Hepatic stellate cell (primary cell): ENCODE data around the gene BNIP5.

ENCODE experiments used
- DNase-seq: peaks from one replicate; pipeline ENCODE4 v3.0.0; 2011; ENCODE audit warnings: low spot score

Gene BNIP5, protein sequence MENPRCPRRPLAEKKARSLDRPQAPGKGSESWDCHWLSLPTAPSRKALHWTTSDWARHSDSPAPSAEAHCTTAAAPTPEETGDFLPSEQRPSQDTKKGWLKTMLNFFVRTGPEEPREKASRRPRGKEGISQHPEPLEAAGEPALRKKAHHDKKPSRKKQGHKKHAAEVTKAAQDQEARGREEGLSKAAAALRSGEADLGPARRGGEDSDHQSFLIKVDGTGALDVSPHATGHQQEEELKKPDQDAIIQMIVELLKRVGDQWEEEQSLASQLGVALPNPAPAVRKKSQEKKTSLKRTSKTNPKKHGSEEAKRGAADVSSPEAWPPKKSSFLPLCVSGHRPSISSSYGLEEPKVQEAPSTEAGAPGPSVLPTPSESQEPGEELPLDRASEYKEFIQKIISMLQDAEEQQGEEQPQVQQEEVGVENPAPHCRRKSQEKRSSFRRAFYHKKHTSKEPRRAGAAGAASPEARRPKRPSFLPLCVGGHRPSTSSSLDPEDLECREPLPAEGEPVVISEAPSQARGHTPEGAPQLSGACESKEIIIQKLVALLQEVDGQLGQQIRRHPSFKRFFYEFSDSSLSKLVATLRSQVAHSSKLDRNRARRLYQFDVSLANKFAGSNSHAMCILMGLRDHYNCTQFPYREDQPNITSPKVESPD

DNA sequence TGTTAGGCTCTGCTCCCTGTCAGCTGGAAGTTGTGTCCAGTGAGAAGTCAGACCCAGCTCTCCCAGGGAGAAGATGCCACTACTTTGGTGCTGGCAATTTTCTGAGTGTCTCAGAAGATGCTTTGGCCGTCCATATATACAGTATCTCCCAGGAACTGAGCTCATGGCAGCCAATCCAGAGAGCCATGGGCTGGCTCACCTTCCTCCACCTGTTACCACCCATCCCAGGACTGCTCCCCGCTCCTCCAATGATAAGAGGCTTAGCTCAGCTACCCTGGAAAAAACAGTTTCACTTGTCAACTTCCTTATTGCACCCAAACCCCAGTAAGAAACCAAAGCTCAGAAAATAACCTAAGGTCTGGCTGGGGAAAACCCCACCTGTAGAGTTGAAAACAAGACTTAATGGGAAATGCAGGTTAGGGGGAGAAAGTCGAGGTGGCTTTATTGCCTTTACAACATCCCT is at the start of gene BNIP5:
TSS of gene BNIP5 (minus strand) at position 110 of the 463 bp plus-strand sequence. CDS start 6,198 bp downstream, outside the sequence.
- no peak for DNase-seq

DNA sequence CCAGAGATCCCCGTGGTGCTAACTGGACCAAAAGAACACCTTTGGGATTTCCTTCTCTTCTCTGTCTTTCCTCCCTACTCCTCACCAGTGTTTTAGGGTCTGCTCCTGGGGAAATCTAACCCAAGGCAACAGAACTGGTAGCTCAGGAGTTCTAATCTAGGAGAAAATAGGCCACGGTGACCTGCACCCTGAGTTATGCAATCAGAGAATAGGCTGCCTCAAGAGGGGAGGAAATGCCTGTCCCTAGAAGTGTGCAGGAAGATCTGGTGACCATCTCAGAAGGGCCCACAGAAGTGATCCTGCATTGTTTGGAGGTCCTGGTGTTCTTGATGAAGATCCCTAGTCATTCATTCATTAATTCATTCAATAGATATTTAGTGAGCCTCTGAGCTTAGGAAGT is 47.4 kb upstream of the BNIP5 start:
- no peak for DNase-seq

GRCh38 chr6:36383606-36384005 is 46.9 kb upstream of the BNIP5 start:
- DNase-seq, result no peak

DNA sequence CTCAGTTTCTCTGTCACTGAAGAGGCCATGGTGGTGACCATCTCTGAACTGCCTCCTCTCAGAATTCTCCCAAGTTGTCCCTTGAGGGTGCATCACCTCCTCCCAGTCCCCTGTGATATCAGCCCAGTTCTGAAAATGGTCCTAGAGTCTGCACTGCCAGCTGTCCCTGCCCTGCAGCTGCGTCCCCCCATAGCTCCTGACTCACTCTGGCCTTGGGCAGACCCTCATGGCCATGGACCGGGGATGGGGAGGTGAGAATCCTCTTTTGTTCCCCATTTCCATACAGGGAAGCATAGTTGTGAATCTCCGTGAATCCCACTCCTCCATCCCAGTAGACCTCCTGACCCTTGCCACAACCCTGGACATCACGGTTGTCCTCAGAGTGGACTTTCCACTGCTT is 46.3 kb upstream of the BNIP5 start:
- no peak for DNase-seq

DNA sequence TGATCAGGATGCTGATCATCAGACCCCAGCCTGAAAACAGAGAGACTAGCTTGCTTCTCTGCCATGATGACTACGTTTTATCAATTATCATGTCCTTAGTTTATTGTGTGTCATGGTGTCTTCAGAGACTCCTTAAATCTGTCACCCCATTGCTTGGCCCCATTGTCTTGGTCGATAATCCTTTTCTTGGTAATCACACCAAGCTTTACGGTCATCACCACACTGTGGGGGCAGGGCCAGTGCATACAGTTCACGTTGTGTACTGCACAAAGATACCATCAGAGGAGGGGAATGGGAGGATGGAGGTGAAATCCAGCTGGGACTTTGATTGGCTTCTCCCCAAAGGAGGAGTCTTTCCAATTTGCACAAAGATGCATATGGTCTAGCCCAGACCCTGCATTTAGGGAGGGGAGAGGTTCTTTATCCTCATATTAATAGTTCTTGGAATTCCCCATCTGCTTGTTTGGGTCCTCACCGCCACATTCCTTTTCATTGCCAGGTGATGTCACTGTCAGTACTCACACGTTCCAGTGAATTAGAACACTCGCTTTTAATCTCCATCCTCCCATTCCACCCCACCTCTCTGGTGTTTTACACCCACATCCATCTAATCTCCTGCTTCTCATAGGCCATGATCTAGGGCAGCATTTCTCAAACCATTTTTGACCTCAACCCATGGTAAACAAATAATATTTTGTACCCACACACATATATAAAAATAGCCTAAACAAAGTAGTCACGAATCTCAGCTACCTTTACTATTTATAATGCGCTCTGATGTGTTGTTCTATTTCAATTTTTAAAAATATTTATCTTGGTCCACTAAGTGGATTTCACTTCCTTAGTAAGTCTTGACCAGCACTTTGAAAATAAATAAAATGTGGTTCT is 45.1 kb upstream of the BNIP5 start:
- no peak for DNase-seq

DNA sequence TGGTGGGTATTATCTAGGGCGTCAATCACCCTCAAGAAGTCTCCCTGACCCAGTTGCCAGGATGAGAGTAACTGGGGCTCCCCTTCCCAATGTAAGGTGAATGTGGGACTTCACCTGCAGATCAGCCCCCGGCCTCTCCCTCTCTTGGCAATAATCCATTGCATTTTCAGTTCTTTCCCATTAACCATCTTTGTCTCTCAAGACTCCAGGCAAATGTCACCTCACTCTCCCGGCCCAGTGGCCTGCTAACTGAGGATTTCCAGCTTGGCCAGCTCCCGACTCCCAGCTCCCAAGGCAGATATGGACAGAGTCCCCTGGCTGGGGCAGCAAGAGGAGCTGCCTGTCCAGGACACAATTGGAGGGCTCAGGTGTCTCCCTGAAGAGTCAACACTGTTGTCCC is 43.5 kb upstream of the BNIP5 start:
- DNase-seq, result no peak

DNA sequence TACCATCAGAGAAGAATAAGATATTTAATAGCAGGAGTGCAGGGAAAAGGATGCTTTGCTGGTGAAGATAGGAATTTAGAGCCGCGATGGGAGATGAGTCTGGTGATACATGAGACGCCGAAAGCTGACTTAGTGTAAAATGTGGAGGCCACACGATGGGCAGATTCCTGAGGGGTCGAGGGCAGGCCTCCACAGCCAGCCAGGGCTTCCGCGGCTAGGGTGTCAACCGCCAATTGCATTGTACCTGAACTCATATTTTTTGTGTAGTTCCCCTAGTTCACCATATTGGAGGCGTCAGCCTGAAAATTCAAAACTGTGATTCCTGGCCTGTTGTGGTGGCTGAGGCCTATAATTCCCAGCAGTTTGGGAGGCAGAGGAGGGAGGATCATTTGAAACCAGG is 42.2 kb upstream of the BNIP5 start:
- no peak for DNase-seq

- DNase-seq, result no peak
Measured at GRCh38 chr6:36378243-36378920, 41.7 kb upstream of the BNIP5 start.

- DNase-seq, result no peak
Measured at GRCh38 chr6:36377594-36377993, 40.9 kb upstream of the BNIP5 start.

GRCh38 chr6:36376742-36377141 is 40.1 kb upstream of the BNIP5 start:
- no peak for DNase-seq

GRCh38 chr6:36376183-36376582 is 39.5 kb upstream of the BNIP5 start:
- DNase-seq, result no peak

DNA sequence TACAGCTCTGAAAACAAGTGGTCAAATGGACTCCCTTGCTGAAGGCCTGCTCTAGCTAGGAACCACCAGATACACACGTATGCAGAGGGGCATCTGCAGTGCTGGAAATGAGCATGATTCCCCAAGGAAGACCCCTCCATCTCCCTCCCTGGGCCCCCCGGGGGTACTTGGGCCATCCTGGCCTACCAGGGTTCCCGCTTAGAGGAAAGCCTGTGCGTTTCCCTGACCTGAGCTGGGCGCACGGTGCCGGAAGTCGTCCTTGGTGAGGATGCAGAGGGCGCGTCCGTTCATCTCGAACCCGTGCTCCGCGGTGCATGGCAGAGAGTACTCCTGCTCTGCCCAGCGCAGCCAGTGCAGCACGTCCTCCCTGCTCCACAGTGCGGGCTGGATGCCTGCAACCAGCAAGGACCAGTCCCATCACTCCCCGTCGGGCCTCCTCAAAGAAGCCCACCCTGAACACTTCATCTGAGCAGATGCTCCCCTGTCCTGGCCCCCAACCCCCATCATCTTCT is 39.0 kb upstream of the BNIP5 start:
- no peak for DNase-seq

DNA sequence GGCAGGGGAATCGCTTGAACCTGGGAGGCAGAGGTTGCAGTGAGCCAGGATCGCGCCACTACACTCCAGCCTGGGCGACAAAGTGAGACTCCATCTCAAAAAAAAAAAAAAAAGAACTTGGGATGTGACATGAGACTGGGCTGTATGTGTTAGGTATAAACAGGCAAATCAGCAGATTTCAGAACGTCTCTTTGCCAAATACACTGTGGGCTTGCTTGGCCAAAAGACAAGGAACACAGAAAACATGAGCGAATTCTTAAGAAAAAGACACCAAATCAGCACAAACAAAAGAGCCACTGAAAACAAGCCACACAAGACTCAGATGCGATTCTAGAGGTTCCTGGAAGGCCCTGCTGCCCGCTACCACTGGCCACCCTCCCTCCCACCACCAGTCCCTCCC is 38.3 kb upstream of the BNIP5 start:
- DNase-seq, result no peak

GRCh38 chr6:36374194-36374593 is 37.5 kb upstream of the BNIP5 start:
- no peak for DNase-seq

DNA sequence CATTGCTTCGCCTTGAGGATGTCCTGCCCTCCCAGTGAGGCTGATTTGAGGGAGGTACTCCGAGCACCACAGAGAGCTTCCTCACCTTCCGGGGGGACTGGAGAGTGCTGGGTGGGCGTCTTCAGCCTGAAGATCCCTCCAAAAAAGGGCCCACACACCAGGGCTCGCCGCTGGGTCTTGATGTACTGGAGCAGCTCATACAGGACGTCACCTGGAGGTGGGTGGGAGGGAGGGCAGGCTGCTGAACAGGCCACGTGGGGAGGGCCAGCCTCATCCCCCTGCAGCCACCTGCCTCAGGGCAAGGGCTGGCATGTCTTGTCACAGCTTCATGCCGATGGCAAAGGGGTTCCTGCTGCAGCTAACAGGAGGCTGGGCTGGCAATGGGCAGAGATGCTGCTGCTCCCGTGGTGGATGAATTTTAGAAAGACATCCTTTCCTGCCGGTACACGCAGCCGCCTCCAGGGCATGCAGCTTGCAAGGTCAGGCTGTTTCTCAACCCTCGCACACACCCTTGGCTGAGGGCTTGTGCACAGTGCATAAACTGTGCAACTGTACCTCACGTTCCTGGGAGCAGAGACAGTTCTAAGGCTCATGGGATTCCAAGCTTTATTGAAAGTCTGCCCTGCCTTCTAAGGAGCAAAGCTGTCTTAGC is 36.8 kb upstream of the BNIP5 start:
- DNase-seq, result no peak

GRCh38 chr6:36372088-36372487 is 35.4 kb upstream of the BNIP5 start:
- DNase-seq, result no peak

- no peak for DNase-seq
Measured at GRCh38 chr6:36371211-36371610, 34.5 kb upstream of the BNIP5 start.

GRCh38 chr6:36370638-36371037 is 34.0 kb upstream of the BNIP5 start:
- DNase-seq, result no peak

GRCh38 chr6:36368921-36369865 is 32.5 kb upstream of the BNIP5 start:
- DNase-seq, result peak; percentile 91

GRCh38 chr6:36368421-36368820 is 31.7 kb upstream of the BNIP5 start:
- no peak for DNase-seq
